GM21390 (cell line): ENCODE results near the gene IL3.
A peak's percentile ranks its signal among the peaks of the same experiment; 100 is the strongest.

ENCODE experiments used
- ATAC-seq: cut with Tn5 transposase; IDR thresholded peaks from one replicate; pipeline ENCODE4 v1.9.1; 2021; ENCODE audit not compliant: unreplicated experiment

IL3 gene

DNA sequence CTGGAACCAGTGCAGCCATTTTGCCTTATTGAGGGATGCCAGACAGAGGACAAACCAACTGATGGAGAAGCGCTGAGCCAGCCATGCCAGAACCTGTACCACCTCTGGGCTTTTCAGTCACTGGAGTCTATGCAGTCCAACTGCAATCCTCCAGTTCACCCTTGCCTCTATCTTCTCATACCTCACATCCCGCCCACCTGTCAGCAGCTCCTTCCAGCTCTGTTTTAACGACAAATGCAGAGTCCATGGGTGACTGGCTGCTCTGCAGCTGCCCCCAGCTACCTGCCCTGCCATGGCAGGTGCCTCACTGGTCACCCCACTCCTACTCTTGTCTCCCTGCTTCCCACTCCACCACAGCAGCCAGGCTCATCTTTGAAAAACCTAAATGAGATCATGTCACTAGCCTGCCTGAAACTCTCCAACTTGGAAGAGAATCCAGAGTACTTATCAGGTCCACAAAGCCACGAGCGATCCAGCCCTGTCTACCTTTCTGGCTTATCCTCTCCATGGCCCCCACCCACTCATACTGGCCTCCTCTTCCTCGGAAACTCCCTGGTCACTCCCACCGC is 35.0 kb upstream of the IL3 start:
- ATAC-seq = no peak

DNA sequence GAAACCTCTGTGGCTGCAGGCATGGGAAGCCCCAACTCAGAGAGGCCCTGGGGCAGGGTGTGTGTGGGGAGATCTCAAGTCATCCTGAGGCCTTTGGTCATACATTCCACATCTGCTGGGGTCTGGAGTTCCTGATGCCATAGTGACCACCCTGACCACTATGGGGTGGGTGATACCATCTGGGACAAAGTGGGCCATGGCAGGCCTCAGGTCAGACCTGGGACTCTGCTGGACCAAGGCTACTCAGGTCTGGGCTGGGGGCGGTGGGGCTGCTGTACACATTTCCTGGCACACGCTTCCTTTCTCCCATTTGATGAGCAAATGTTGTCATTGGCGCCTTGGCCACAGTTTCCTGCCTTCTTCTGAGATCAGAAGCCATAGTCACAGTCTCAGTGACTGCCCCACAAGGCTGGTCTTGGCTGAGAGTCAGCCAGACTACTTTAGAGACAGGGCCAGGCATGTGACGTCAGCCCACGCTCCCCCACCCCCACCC is 33.9 kb upstream of the IL3 start:
- no peak for ATAC-seq

- ATAC-seq = peak; percentile 65
Observed at GRCh38 chr5:132027027-132027426, 33.4 kb upstream of the IL3 start.

- no peak for ATAC-seq
Observed at GRCh38 chr5:132029609-132030330, 30.7 kb upstream of the IL3 start.

DNA sequence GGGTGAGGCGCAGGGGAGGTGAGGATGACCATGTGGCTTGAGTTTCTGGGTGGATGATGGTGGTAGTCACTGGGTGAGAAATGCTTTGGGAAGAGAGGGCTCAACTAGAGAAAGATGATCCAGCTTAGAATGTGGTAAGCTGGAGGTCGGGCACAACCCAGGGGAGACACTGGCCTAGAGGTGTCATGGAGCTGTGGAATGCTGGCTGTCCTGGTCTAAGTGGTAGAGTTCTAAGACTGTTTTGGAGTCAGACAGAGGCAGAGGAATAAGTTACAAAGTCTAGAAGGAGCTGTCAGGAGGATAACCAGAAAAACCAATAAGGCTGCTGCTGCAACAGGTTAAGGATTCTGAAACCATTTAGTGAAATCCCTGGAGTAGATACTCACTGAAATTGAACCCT is 29.8 kb upstream of the IL3 start:
- no peak for ATAC-seq

DNA sequence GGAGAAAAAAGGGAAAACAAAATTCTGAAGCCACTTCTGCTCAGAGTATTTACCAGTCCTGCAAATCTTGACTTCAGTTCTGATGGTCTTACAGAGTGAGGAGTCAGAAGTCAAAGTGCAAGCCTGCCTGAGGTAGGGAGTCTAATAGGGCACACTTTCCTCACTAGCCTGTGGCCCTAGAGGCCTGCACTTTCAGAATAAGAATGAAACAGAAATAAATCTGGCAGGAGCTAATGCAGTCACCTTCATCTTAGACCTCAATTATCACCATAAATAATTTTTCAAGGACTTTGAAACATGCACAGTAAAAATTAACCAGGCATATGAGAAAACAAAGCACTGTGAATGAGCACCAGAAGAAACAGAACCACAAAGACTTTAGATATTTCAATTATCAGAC is 28.3 kb upstream of the IL3 start:
- ATAC-seq = no peak

GRCh38 chr5:132033122-132033521 is 27.3 kb upstream of the IL3 start:
- ATAC-seq = no peak

- no peak for ATAC-seq
Observed at GRCh38 chr5:132037353-132037752, 23.1 kb upstream of the IL3 start.

DNA sequence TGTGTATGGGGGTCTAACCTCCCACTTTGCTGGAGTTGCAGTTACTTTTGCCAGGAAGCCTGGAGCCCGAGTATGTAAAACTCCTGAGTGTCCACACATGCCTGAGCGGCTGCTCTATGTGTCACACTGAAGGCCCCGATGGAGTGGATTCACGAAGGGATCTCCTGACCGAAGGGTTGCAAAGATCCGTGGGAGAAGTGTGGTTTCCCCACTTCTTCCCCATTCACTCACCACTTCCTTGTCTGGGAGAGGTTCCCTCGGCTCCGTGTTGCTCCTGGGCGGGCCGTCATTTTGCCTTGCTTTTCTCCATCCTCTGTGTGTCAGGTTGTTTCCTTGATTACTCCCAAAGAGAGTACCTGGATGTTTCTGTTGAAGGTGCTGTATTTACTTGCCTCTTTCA is 16.2 kb upstream of the IL3 start:
- ATAC-seq = no peak

DNA sequence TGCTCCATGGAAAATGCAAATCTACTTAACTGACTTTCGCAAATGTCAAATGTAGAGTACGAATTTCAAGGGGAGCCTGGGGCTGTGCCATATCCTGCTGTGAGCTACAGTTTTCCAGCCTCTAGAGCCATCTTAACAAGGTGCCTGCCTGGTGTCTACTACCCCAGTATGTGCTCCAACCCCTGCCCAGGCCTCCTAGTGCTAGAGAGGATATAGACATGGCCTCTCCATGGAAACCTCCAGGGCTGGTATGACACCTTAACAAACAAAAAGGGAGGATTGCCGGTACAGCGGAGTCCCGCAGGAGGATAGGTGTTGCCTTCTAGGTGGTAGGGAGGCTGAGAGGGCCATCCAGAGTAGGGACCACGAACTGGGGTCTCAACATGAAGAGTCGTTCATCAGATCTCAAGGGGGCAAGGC is 13.6 kb upstream of the IL3 start:
- no peak for ATAC-seq

DNA sequence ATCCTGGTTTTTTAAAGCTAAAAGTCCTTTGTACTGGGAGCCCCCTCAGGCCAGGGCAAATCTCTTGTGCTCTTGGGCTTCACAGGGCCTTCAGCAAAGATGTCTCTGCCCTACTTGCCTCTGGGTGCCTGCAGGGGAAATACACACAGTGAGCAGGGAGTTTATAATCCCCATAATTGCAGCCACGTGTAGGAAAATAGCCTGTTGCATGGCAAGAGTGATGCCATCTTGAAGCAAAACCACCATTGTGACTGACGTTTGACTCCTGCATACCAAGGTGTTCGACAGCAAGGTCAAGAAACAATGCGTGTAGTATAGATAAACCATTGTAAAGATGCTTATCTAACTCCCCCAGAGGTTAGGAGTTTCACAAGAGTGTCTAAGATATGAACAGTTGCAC is 11.4 kb upstream of the IL3 start:
- ATAC-seq = no peak

DNA sequence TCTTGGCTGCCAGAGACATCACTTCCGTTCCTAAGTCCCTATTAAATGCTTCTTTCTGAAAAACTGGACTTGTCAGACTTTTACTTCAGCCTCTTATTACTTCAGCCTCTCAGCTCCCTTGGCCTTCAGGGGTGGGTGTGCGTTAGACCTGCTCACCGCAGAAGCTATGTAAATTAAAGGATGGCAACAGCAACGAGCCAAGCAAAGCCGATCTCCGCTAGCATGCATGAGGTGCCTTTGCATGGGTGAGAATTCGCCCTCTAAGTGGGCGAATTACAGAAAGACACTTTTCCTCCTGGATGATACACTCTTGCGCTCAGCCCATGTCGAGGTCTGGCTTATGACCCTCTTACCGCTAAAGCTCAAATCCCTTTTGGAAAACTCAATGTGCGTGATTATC is 10.9 kb upstream of the IL3 start:
- ATAC-seq = no peak

- ATAC-seq = no peak
Observed at GRCh38 chr5:132050136-132050535, 10.3 kb upstream of the IL3 start.

GRCh38 chr5:132050661-132051552 is 9.5 kb upstream of the IL3 start:
- ATAC-seq = no peak

DNA sequence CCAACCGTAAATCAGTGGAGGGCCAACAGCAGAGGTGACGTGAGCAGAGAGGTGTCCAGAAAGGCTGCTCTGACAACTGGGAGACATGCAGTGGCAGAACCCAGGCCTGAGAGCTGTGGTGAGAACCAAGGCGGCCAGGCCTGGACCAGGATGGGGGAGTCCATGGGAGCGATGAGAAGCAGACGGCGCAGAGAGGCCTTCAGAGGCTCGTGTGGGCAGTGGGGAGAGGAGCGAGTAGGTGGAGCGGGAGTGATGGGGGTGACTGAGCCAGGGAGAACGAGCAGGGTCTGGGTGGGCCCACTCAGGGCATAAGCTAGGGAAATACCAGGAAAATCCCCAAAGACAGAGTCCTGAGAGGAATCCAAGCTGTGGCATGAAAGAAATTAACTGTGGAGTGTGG is 7.9 kb upstream of the IL3 start:
- no peak for ATAC-seq

- ATAC-seq = no peak
Observed at GRCh38 chr5:132053483-132053882, 7.0 kb upstream of the IL3 start.

- no peak for ATAC-seq
Observed at GRCh38 chr5:132054031-132054696, 6.3 kb upstream of the IL3 start.

DNA sequence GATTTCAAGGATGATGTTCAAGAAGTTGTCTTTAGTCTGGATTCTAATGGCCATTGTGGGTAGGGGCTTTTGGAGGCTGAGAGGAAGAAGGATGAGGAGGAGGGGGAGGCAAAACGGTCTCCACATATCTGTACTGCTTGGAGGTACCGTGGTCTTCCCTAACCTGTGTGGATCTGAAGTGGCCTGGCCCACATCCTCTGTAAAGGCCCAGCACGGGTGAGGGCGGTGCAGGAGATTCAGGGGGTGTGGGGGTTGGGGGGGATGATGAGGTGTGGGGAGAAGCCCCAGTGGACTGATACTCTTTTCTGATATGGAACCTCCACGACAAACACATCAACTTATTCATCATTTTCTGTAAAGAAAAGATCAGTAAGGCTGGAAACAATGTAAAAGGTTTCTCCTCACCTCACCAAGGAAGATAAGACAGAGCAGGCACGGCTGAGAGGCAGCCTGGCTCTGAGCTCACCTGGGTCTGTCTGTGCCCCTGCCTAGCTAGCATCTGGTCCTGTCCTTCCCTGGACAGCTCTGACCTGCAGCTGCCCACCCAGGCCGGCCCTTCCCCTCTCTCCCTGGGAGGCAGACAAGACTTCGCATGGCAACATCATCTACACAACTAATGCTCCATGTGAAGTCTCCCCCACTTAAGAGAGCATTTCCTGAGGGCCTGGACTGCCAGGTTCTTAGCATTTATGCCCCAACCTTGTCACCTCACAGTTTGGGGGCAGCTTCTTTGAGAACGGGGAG is 5.6 kb upstream of the IL3 start:
- no peak for ATAC-seq

DNA sequence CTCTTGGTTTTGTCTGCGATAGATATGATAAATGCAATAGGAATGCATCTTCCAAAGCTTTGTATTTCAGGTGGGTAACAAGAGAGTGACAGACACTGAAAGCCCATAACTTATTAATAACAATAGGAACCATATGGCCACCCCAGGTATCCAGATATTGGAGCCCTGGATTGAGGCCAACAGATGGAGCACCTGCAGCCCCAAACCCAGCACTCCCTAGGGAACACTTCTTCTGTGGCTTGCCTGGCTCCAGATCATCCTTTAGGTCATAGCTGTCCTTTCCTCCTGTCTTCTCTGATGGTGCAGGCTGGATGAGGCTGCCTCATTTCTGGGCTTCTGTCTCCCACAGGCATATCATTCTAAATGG is 5.0 kb upstream of the IL3 start:
- ATAC-seq = no peak

GRCh38 chr5:132055808-132056609 is 4.4 kb upstream of the IL3 start:
- no peak for ATAC-seq
